ENCODE results near the gene PAOX.

PAOX gene

GRCh38 chr10:133415752-133416151 lies 36.7 kb downstream of the PAOX start:
- Histone ChIP-seq H3K9ac (ENCODE audit: low read depth, low read length) (no peak overlapping the region), H3K4me1 (ENCODE audit: insufficient read depth, low read length) (no peaks in the 10 kb centered on the region), H4K20me1 (ENCODE audit: insufficient read depth, low read length) (no peaks in the 10 kb centered on the region; the same call in 1 of the 2 replicates), H3K27ac (ENCODE audit: low read length) (no peak overlapping the region), H3K4me2 (ENCODE audit: insufficient read depth, low read length) (no peak overlapping the region), H3K4me3 (ENCODE audit: low read depth in 1 of 2, low read length in 2 of 2) (no peak overlapping the region), H3K36me3 (ENCODE audit: insufficient read depth, low read length) (peaks cover 72% of the 10 kb centered on the region), H2AFZ (ENCODE audit: low read depth, low read length) (no peak overlapping the region), H3K27me3 (ENCODE audit: insufficient read depth, low read length, poor library complexity) (no peaks in the 10 kb centered on the region), H3K79me2 (ENCODE audit: insufficient read depth, low read length) (peaks cover 38% of the 10 kb centered on the region), H3K9me3 (ENCODE audit: insufficient read depth, low read length, severe bottlenecking) (peaks cover 37% of the 10 kb centered on the region)
- ATAC-seq (ENCODE audit: insufficient read depth, low read depth) (no peak), DNase-seq (no peak)
- TF ChIP-seq CTCF (IDR thresholded peaks at IDR 0.05; ENCODE audit: borderline replicate concordance, extremely low read depth, low read length, poor library complexity, severe bottlenecking) (no peak), EZH2 (IDR thresholded peaks at IDR 0.05; ENCODE audit: borderline replicate concordance, low read depth, low read length, severe bottlenecking) (no peak)

DNA sequence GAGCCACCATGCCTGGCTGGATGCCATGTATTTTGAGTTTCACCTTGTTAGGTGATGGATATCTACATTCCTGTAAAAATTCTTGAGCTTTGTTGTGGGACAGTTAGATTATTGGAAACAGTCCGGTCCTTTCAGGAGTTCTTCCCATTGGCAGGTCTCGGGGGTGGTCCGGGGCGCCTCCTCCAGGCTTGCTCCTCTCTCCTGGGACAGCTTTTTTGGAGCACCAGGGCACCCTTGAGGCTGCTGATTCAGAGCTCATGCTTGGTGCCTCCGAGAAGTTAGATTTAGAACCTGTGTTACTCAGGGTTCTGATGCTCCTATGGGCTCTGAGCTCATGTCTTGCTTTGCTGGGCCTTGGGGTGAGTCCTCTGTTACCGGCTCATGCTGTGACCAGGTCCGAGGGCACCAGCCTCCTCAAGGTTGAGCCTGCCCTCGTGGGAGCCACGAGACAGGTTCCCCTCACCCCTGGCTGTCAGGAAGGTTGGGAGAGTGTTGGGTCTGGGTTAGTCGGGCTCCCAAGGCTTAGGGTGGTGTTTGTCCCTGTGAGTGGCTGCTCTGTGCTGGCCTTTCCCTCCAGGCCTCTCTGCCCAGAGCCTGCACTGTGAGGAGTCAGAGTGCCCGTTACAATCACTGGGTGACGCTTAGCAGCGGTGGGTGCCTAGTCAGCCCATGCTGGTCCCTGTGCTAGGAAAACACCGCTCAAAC lies 39.4 kb downstream of the PAOX start:
- no peak overlapping the region for H3K27ac ChIP-seq (ENCODE audit: low read length)
- ATAC-seq (ENCODE audit: insufficient read depth, low read depth) = no peak
- DNase-seq = no peak
- TF ChIP-seq EZH2 (IDR thresholded peaks at IDR 0.05; ENCODE audit: borderline replicate concordance, low read depth, low read length, severe bottlenecking) (no peak), CTCF (IDR thresholded peaks at IDR 0.05; ENCODE audit: borderline replicate concordance, extremely low read depth, low read length, poor library complexity, severe bottlenecking) (no peak)
- H3K9ac ChIP-seq (ENCODE audit: low read depth, low read length) = no peak overlapping the region
- no peak overlapping the region for H3K4me3 ChIP-seq (ENCODE audit: low read depth in 1 of 2, low read length in 2 of 2)
- no peaks in the 10 kb centered on the region; the same call in 1 of the 2 replicates for H4K20me1 ChIP-seq (ENCODE audit: insufficient read depth, low read length)
- H2AFZ ChIP-seq (ENCODE audit: low read depth, low read length) = no peak overlapping the region
- no peaks in the 10 kb centered on the region for H3K4me1 ChIP-seq (ENCODE audit: insufficient read depth, low read length)
- H3K36me3 ChIP-seq (ENCODE audit: insufficient read depth, low read length) = peaks cover 68% of the 10 kb centered on the region
- H3K27me3 ChIP-seq (ENCODE audit: insufficient read depth, low read length, poor library complexity) = no peaks in the 10 kb centered on the region
- no peak overlapping the region for H3K4me2 ChIP-seq (ENCODE audit: insufficient read depth, low read length)
- H3K79me2 ChIP-seq (ENCODE audit: insufficient read depth, low read length) = peaks cover 14% of the 10 kb centered on the region; the same call in 1 of the 2 replicates
- peaks cover 31% of the 10 kb centered on the region for H3K9me3 ChIP-seq (ENCODE audit: insufficient read depth, low read length, severe bottlenecking)

GRCh38 chr10:133419211-133419950 lies 40.3 kb downstream of the PAOX start:
- H4K20me1 ChIP-seq (ENCODE audit: insufficient read depth, low read length) = no peaks in the 10 kb centered on the region; the same call in 1 of the 2 replicates
- H3K27me3 ChIP-seq (ENCODE audit: insufficient read depth, low read length, poor library complexity) = no peaks in the 10 kb centered on the region
- TF ChIP-seq EZH2 (IDR thresholded peaks at IDR 0.05; ENCODE audit: borderline replicate concordance, low read depth, low read length, severe bottlenecking) (no peak), CTCF (IDR thresholded peaks at IDR 0.05; ENCODE audit: borderline replicate concordance, extremely low read depth, low read length, poor library complexity, severe bottlenecking) (no peak)
- H2AFZ ChIP-seq (ENCODE audit: low read depth, low read length) = no peak overlapping the region
- DNase-seq = no peak
- H3K9ac ChIP-seq (ENCODE audit: low read depth, low read length) = no peak overlapping the region
- H3K9me3 ChIP-seq (ENCODE audit: insufficient read depth, low read length, severe bottlenecking) = peaks cover 31% of the 10 kb centered on the region
- H3K4me2 ChIP-seq (ENCODE audit: insufficient read depth, low read length) = no peak overlapping the region
- no peak overlapping the region for H3K27ac ChIP-seq (ENCODE audit: low read length)
- ATAC-seq (ENCODE audit: insufficient read depth, low read depth) = peak; percentile 15; the same call in 1 of the 3 replicates
- H3K4me3 ChIP-seq (ENCODE audit: low read depth in 1 of 2, low read length in 2 of 2) = no peak overlapping the region
- no peaks in the 10 kb centered on the region for H3K4me1 ChIP-seq (ENCODE audit: insufficient read depth, low read length)
- H3K36me3 ChIP-seq (ENCODE audit: insufficient read depth, low read length) = peaks cover 64% of the 10 kb centered on the region
- H3K79me2 ChIP-seq (ENCODE audit: insufficient read depth, low read length) = peaks cover 12% of the 10 kb centered on the region; the same call in 1 of the 2 replicates

Measured in DND-41 (cell line).